OCI-LY7 (cell line): ENCODE data around the gene KCNMA1.

ENCODE experiments used
- CTCF ChIP-seq: fragments of 200-600 bp; sonication (generic); conservative IDR thresholded peaks from 2 replicates; pipeline ENCODE4 v1.5.1; 2014; ENCODE audit warnings: mild to moderate bottlenecking, antibody characterized with exemption, low read length, moderate library complexity, mixed read lengths
- EZH2phosphoT487 ChIP-seq: fragments of 200-600 bp; sonication (generic); IDR thresholded peaks from 2 replicates; pipeline ENCODE4 v1.6.1; 2018; ENCODE audit warnings: low read depth, borderline replicate concordance, mild to moderate bottlenecking, mixed run types, antibody characterized with exemption, low read length, moderate library complexity, mixed read lengths

- TF ChIP-seq EZH2phosphoT487: no peak
- TF ChIP-seq CTCF: no peak
These were observed 277.6 kb downstream of the KCNMA1 start for GRCh38 chr10:77359950-77360520.
